ENCODE data around the gene GGT1. TPM values are rescaled to one million over a fixed set of nuclear protein-coding genes. Genes with fewer than 3 reads are reported as not detected.
"Not testable (repeated sequence)": the region's sequence is repeated elsewhere in the genome, so short reads cannot be mapped to it uniquely, and the experiment has no call there.

GGT1 gene
- total RNA-seq, result 10 to 100 TPM; 39.5 to 41.5 TPM

GRCh38 chr22:24602847-24603769 is at the start of gene GGT1:
Gene GGT1 (plus strand): TSS chr22:24603193. CDS start chr22:24611082, 7,889 bp downstream.
- H3K9me3 Mint-ChIP-seq; H3K27me3 Mint-ChIP-seq; POLR2A ChIA-PET; intact Hi-C loops (cut with micrococcal nuclease); DNase-seq; CTCF ChIA-PET; H3K36me3 Mint-ChIP-seq: not testable (repeated sequence)
- peaks cover 28% of the 10 kb centered on the region for H3K4me1 Mint-ChIP-seq (ENCODE audit: low read depth)
- H3K27ac Mint-ChIP-seq, result peak within 1 kb of the TSS; percentile 69
- H3K4me3 Mint-ChIP-seq, result peak within 1 kb of the TSS; percentile 11

GRCh38 chr22:24553597-24554312 is 49.2 kb upstream of the GGT1 start:
- ChIA-PET CTCF (no interaction called here), POLR2A (interaction anchor here (0.7 to 1.9 kb wide), 7 partner anchors 8 to 660 kb away, joined by 3 to 9 read pairs (median 5); partner anchors contain the start of genes ADORA2A and MIF)
- H3K4me1 Mint-ChIP-seq (ENCODE audit: low read depth), result peaks cover 41% of the 10 kb centered on the region
- H3K4me3 Mint-ChIP-seq, result peak overlapping the region; percentile 97
- H3K9me3 Mint-ChIP-seq, result no peaks in the 10 kb centered on the region
- H3K36me3 Mint-ChIP-seq, result peaks cover 25% of the 10 kb centered on the region
- intact Hi-C loops (cut with micrococcal nuclease), result loop anchor here (10.0 kb wide), 2 partner anchors 251 to 639 kb away; partner anchors contain the start of gene SGSM1
- no peak for DNase-seq
- H3K27ac Mint-ChIP-seq, result peak overlapping the region; percentile 79
- H3K27me3 Mint-ChIP-seq, result no peaks in the 10 kb centered on the region

- Mint-ChIP-seq H3K4me3 (peak within 1 kb of the TSS; percentile 97), H3K27ac (peak within 1 kb of the TSS; percentile 98), H3K4me1 (ENCODE audit: low read depth) (peaks cover 49% of the 10 kb centered on the region), H3K27me3 (no peaks in the 10 kb centered on the region), H3K9me3 (no peaks in the 10 kb centered on the region), H3K36me3 (peaks cover 31% of the 10 kb centered on the region)
- POLR2A ChIA-PET, result interaction anchor here (1.0 to 1.9 kb wide), 9 partner anchors 9 to 660 kb away, joined by 3 to 9 read pairs (median 4); partner anchors contain the start of genes ADORA2A and MIF
- CTCF ChIA-PET, result interaction anchor here (0.6 to 1.5 kb wide), 3 partner anchors 9 to 398 kb away, joined by 4 to 7 read pairs (median 4); no protein-coding TSS in a partner anchor
- peak; percentile 43 for DNase-seq
- intact Hi-C loops (cut with micrococcal nuclease), result loop anchor here (5.0 to 10.0 kb wide), 4 partner anchors 43 to 640 kb away; partner anchors contain the start of gene SGSM1
Observed at GRCh38 chr22:24554313-24555164, 48.5 kb upstream of the GGT1 start, which contains the start of gene GUCD1. Gene GUCD1 (minus strand): TSS chr22:24555138. CDS start chr22:24554991, 147 bp downstream.

GRCh38 chr22:24555165-24556039 is 47.6 kb upstream of the GGT1 start, which contains the start of gene SNRPD3:
Gene SNRPD3 (plus strand): TSS chr22:24555999. CDS start chr22:24557675, 1,676 bp downstream.
- Mint-ChIP-seq H3K36me3 (peaks cover 33% of the 10 kb centered on the region), H3K4me1 (ENCODE audit: low read depth) (peaks cover 48% of the 10 kb centered on the region), H3K27ac (peak within 1 kb of the TSS; percentile 98), H3K9me3 (no peaks in the 10 kb centered on the region), H3K4me3 (peak within 1 kb of the TSS; percentile 97), H3K27me3 (no peaks in the 10 kb centered on the region)
- intact Hi-C loops (cut with micrococcal nuclease), result loop anchor here (5.0 to 10.0 kb wide), 4 partner anchors 42 to 641 kb away; partner anchors contain the start of gene SGSM1
- POLR2A ChIA-PET, result interaction anchor here (0.6 to 1.9 kb wide), 9 partner anchors 11 to 1336 kb away, joined by 3 to 9 read pairs (median 4); partner anchors contain the start of genes ADORA2A and MIF
- CTCF ChIA-PET, result interaction anchor here (0.6 to 1.5 kb wide), 3 partner anchors 8 to 399 kb away, joined by 4 to 7 read pairs (median 4); no protein-coding TSS in a partner anchor
- DNase-seq, result peak; percentile 100

- intact Hi-C loops (cut with micrococcal nuclease), result loop anchor here (5.0 to 10.0 kb wide), 4 partner anchors 38 to 645 kb away; partner anchors contain the start of gene SGSM1
- Mint-ChIP-seq H3K27me3 (no peaks in the 10 kb centered on the region), H3K4me3 (no peak overlapping the region), H3K9me3 (no peaks in the 10 kb centered on the region), H3K27ac (no peak overlapping the region), H3K36me3 (peaks cover 42% of the 10 kb centered on the region), H3K4me1 (ENCODE audit: low read depth) (peaks cover 57% of the 10 kb centered on the region)
- POLR2A ChIA-PET, result no interaction called here
- no peak for DNase-seq
- CTCF ChIA-PET, result interaction anchor here (0.9 kb wide), 1 partner anchor 9 kb away, joined by 3 read pairs; no protein-coding TSS in a partner anchor
Observed at GRCh38 chr22:24559471-24559870, 43.5 kb upstream of the GGT1 start.

- Mint-ChIP-seq H3K9me3 (no peaks in the 10 kb centered on the region), H3K36me3 (peaks cover 32% of the 10 kb centered on the region), H3K27me3 (no peaks in the 10 kb centered on the region), H3K4me1 (ENCODE audit: low read depth) (peaks cover 58% of the 10 kb centered on the region), H3K27ac (no peak overlapping the region), H3K4me3 (no peak overlapping the region)
- intact Hi-C loops (cut with micrococcal nuclease), result no loop called here
- ChIA-PET CTCF (interaction anchor here (0.9 kb wide), 1 partner anchor 8 kb away, joined by 4 read pairs; the partner anchor contains the start of gene GUCD1), POLR2A (no interaction called here)
- no peak for DNase-seq
Observed at GRCh38 chr22:24563246-24563645, 39.7 kb upstream of the GGT1 start.

GRCh38 chr22:24564376-24565058 is 38.5 kb upstream of the GGT1 start:
- ChIA-PET CTCF (interaction anchor here (0.9 kb wide), 1 partner anchor 10 kb away, joined by 4 read pairs; the partner anchor contains the start of gene GUCD1), POLR2A (interaction anchor here (0.9 to 1.1 kb wide), 2 partner anchors 12 to 13 kb away, joined by 3 to 4 read pairs; no protein-coding TSS in a partner anchor)
- Mint-ChIP-seq H3K36me3 (peaks cover 27% of the 10 kb centered on the region), H3K4me3 (no peak overlapping the region), H3K27me3 (no peaks in the 10 kb centered on the region), H3K9me3 (no peaks in the 10 kb centered on the region), H3K27ac (peak overlapping the region; percentile 43), H3K4me1 (ENCODE audit: low read depth) (peaks cover 45% of the 10 kb centered on the region)
- intact Hi-C loops (cut with micrococcal nuclease), result no loop called here
- no peak for DNase-seq

GRCh38 chr22:24565077-24565476 is 37.9 kb upstream of the GGT1 start:
- Mint-ChIP-seq H3K27ac (peak overlapping the region; percentile 43), H3K4me1 (ENCODE audit: low read depth) (peaks cover 42% of the 10 kb centered on the region)

GRCh38 chr22:24566899-24567511 is 36.0 kb upstream of the GGT1 start:
- peaks cover 25% of the 10 kb centered on the region for H3K36me3 Mint-ChIP-seq
- no peaks in the 10 kb centered on the region for H3K27me3 Mint-ChIP-seq
- no peaks in the 10 kb centered on the region for H3K9me3 Mint-ChIP-seq
- ChIA-PET POLR2A (no interaction called here), CTCF (no interaction called here)
- DNase-seq, result no peak
- intact Hi-C loops (cut with micrococcal nuclease), result no loop called here
- H3K4me3 Mint-ChIP-seq, result no peak overlapping the region
- no peak overlapping the region for H3K27ac Mint-ChIP-seq
- H3K4me1 Mint-ChIP-seq (ENCODE audit: low read depth), result peaks cover 34% of the 10 kb centered on the region

More at GRCh38 chr22:24565077-24565476, 37.9 kb upstream of the GGT1 start:
- H3K4me3 Mint-ChIP-seq, result no peak overlapping the region
- no peak for DNase-seq
- peaks cover 28% of the 10 kb centered on the region for H3K36me3 Mint-ChIP-seq
- CTCF ChIA-PET, result no interaction called here
- H3K9me3 Mint-ChIP-seq, result no peaks in the 10 kb centered on the region
- H3K27me3 Mint-ChIP-seq, result no peaks in the 10 kb centered on the region
- intact Hi-C loops (cut with micrococcal nuclease), result no loop called here
- POLR2A ChIA-PET, result interaction anchor here (0.9 kb wide), 1 partner anchor 12 kb away, joined by 3 read pairs; no protein-coding TSS in a partner anchor
